Stimulated activated naive CD4-positive, alpha-beta T cell treated with Interleukin-2 at 50 U/mL for 16 hours (primary cell): Measurements from ENCODE around the gene NKAIN2.

Experiments
- DNase-seq: peaks from one replicate; lab custom pipeline; 2025; lab: John Stamatoyannopoulos, UW

NKAIN2 gene

GRCh38 chr6:123808556-123808955 is 4.9 kb downstream of the NKAIN2 start:
- DNase-seq, result no peak

- no peak for DNase-seq
These were observed 6.5 kb downstream of the NKAIN2 start for GRCh38 chr6:123810214-123810613.

GRCh38 chr6:123810948-123811347 is 7.3 kb downstream of the NKAIN2 start:
- no peak for DNase-seq

- no peak for DNase-seq
These were observed 7.7 kb downstream of the NKAIN2 start for GRCh38 chr6:123811378-123811777.

GRCh38 chr6:123812621-123813020 is 9.0 kb downstream of the NKAIN2 start:
- DNase-seq, result no peak

- no peak for DNase-seq
These were observed 17.4 kb downstream of the NKAIN2 start for GRCh38 chr6:123821112-123821511.

GRCh38 chr6:123829302-123829953 is 25.8 kb downstream of the NKAIN2 start:
- DNase-seq, result no peak

- DNase-seq, result no peak
These were observed 26.5 kb downstream of the NKAIN2 start for GRCh38 chr6:123830120-123830519.

GRCh38 chr6:123838505-123839234 is 35.0 kb downstream of the NKAIN2 start:
- DNase-seq, result no peak

- no peak for DNase-seq
These were observed 37.6 kb downstream of the NKAIN2 start for GRCh38 chr6:123841067-123841896.

GRCh38 chr6:123844011-123844410 is 40.3 kb downstream of the NKAIN2 start:
- no peak for DNase-seq

GRCh38 chr6:123848347-123848746 is 44.7 kb downstream of the NKAIN2 start:
- no peak for DNase-seq

- no peak for DNase-seq
These were observed 45.7 kb downstream of the NKAIN2 start for GRCh38 chr6:123849406-123849805.

GRCh38 chr6:123850555-123850954 is 46.9 kb downstream of the NKAIN2 start:
- no peak for DNase-seq

- DNase-seq, result no peak
These were observed 50.5 kb downstream of the NKAIN2 start for GRCh38 chr6:123854201-123854600.

GRCh38 chr6:123855506-123855905 is 51.8 kb downstream of the NKAIN2 start:
- DNase-seq, result no peak

- DNase-seq, result no peak
These were observed 55.6 kb downstream of the NKAIN2 start for GRCh38 chr6:123859291-123859690.

- no peak for DNase-seq
These were observed 65.7 kb downstream of the NKAIN2 start for GRCh38 chr6:123869334-123869733.

GRCh38 chr6:123873974-123874373 is 70.3 kb downstream of the NKAIN2 start:
- DNase-seq, result no peak

GRCh38 chr6:123875784-123876183 is 72.1 kb downstream of the NKAIN2 start:
- no peak for DNase-seq

- no peak for DNase-seq
These were observed 76.1 kb downstream of the NKAIN2 start for GRCh38 chr6:123879749-123880148.

GRCh38 chr6:123888771-123889513 is 85.3 kb downstream of the NKAIN2 start:
- no peak for DNase-seq
